HepG2 (cell line): Measurements from ENCODE around the gene CELSR2. TPM values are rescaled to one million over a fixed set of nuclear protein-coding genes. Genes with fewer than 3 reads are reported as not detected.

Experiments used
- ATAC-seq: fragments of 200-7000 bp; cut with Tn5 transposase; 3 replicates; pipeline ENCODE4 v1.9.1; 2020; ENCODE audit warnings: mild to moderate bottlenecking, moderate library complexity
- BruUV-seq: library from RNA; stranded (reverse); fragments of 400-500 nt; replicated peaks from 2 replicates; lab custom pipeline; 2021; lab: Mats Ljungman, UMichigan
- CTCF ChIA-PET: fragments of 300-600 bp; formaldehyde crosslinking; extraction: SDS; loops from one replicate; lab custom pipeline; 2021; ENCODE audit warnings: low total read pairs, inconsistent platforms, low intra/inter-chr PET ratio; lab: Yijun Ruan, JAX
- POLR2A ChIA-PET: fragments of 350-600 bp; sonication (Branson Sonifier 250); formaldehyde crosslinking; loops from one replicate; lab custom pipeline; 2020; ENCODE audit warnings: antibody characterized with exemption, inconsistent platforms; lab: Yijun Ruan, JAX
- DNase-seq: peaks from one replicate; pipeline ENCODE4 v3.0.0-alpha.2; 2015; ENCODE audit warnings: low spot score
- FAIRE-seq: peaks from 3 replicates; lab custom pipeline; 2011; peaks lifted over from hg19 to GRCh38; lab: Jason Lieb, UNC
- H2AFZ ChIP-seq: one replicate; pipeline ENCODE4 v1.6.1; 2011; ENCODE audit warnings: low read length, inconsistent platforms
- H3K27ac ChIP-seq: fragments of 300-600 bp; 3 replicates; pipeline ENCODE4 v1.8.0; 2011; ENCODE audit warnings: mixed run types, mild to moderate bottlenecking, mixed read lengths, low read length, inconsistent platforms; ENCODE audit not compliant: insufficient read depth; ENCODE audit errors: extremely low read length
- H3K27me3 ChIP-seq, 2 experiments: fragments of 200-600 bp in 1 of 2; 2 replicates in 1 of 2; 3 replicates in 1 of 2; pipeline versions ENCODE4 v1.6.0 to v1.8.0; 2011; ENCODE audit warnings: low read length in 2 of 2, mild to moderate bottlenecking in 2 of 2, moderate library complexity in 2 of 2, inconsistent platforms in 1 of 2; ENCODE audit not compliant: insufficient read depth in 2 of 2, control insufficient read depth in 1 of 2
- H3K36me3 ChIP-seq, 2 experiments: fragments of 200-600 bp in 1 of 2; replicated peaks in 1 of 2; 2 replicates in 1 of 2; 3 replicates in 1 of 2; pipeline versions ENCODE4 v1.5.1 to v1.8.0; 2011; ENCODE audit warnings: low read length in 2 of 2, inconsistent platforms in 1 of 2; ENCODE audit not compliant: insufficient read depth in 2 of 2, control insufficient read depth in 1 of 2
- H3K4me1 ChIP-seq: 2 replicates; pipeline ENCODE4 v1.5.1; 2012; ENCODE audit warnings: low read length, inconsistent platforms; ENCODE audit not compliant: insufficient read depth
- H3K4me2 ChIP-seq: 2 replicates; pipeline ENCODE4 v1.6.0; 2011; ENCODE audit warnings: low read depth, low read length, inconsistent platforms
- H3K4me3 ChIP-seq, 3 experiments: fragments of 200-600 bp in 1 of 3; sonication (generic), shearing (Covaris generic) in 1 of 3; replicated peaks in 1 of 3; 2 replicates each; pipeline ENCODE4 v1.5.1; 2011 to 2016; ENCODE audit warnings: low read length in 3 of 3, inconsistent platforms in 2 of 3, low read depth in 2 of 3, mild to moderate bottlenecking in 2 of 3, control low read depth in 1 of 3, mixed read lengths in 1 of 3; ENCODE audit not compliant: insufficient read depth in 1 of 3
- H3K79me2 ChIP-seq: one replicate; pipeline ENCODE4 v1.6.1; 2011; ENCODE audit warnings: low read length, inconsistent platforms; ENCODE audit not compliant: insufficient read depth
- H3K9ac ChIP-seq: 2 replicates; pipeline ENCODE4 v1.6.0; 2011; ENCODE audit warnings: mild to moderate bottlenecking, low read depth, low read length, inconsistent platforms; ENCODE audit not compliant: insufficient read depth
- H3K9me3 ChIP-seq: 2 replicates; pipeline ENCODE4 v1.5.1; 2012; ENCODE audit warnings: mild to moderate bottlenecking, low read length
- H4K20me1 ChIP-seq: 2 replicates; pipeline ENCODE4 v1.6.0; 2011; ENCODE audit warnings: inconsistent platforms, mild to moderate bottlenecking, low read length, moderate library complexity; ENCODE audit not compliant: insufficient read depth
- BRD4 ChIP-seq: sonication (generic); formaldehyde crosslinking; IDR thresholded peaks from 2 replicates; pipeline ENCODE4 v1.4.0; 2020; ENCODE audit warnings: missing genetic modification reagents
- CAMTA2 ChIP-seq: sonication (generic); formaldehyde crosslinking; IDR thresholded peaks from 2 replicates; pipeline ENCODE4 v1.4.0; 2020; ENCODE audit warnings: mild to moderate bottlenecking, missing genetic modification reagents, borderline replicate concordance
- SRF ChIP-seq: IDR thresholded peaks from 2 replicates; pipeline ENCODE4 v1.6.1; 2011; ENCODE audit warnings: mild to moderate bottlenecking, low read depth, low read length, moderate library complexity
- TARDBP ChIP-seq: sonication (generic); formaldehyde crosslinking; IDR thresholded peaks from 2 replicates; pipeline ENCODE4 v1.8.0; 2022; ENCODE audit warnings: mild to moderate bottlenecking, missing genetic modification reagents
- TSC22D2 ChIP-seq: sonication (generic); formaldehyde crosslinking; IDR thresholded peaks from 2 replicates; pipeline ENCODE4 v1.5.1; 2020; ENCODE audit warnings: missing genetic modification reagents, mild to moderate bottlenecking, borderline replicate concordance
- U2AF1 ChIP-seq: fragments of 200-400 bp; formaldehyde crosslinking; optimal IDR thresholded peaks from 2 replicates; pipeline ENCODE3; 2017; ENCODE audit warnings: mild to moderate bottlenecking, low read depth, low read length
- ZNF552 ChIP-seq: sonication (generic); formaldehyde crosslinking; IDR thresholded peaks from 2 replicates; pipeline ENCODE4 v1.9.0; 2022; ENCODE audit warnings: missing genetic modification reagents, mild to moderate bottlenecking, borderline replicate concordance
- ZNF790 ChIP-seq: sonication (generic); formaldehyde crosslinking; IDR thresholded peaks from 2 replicates; pipeline ENCODE4 v1.8.0; 2022; ENCODE audit warnings: missing genetic modification reagents, mild to moderate bottlenecking, borderline replicate concordance
- WGBS: methylation state at CpG from one replicate; pipeline ENCODE4 v1.1.6; 2017; ENCODE audit warnings: low lambda C conversion rate; 5-methylcytosine and 5-hydroxymethylcytosine counted together
- in situ Hi-C: cut with HindIII; loops from 2 replicates; pipeline ENCODE4 v1.10.0; 2017; ENCODE audit warnings: low pct_unique_long_range_greater_than_20kb; ENCODE audit not compliant: extremely low pct_ligation_motif_present
- intact Hi-C: fragments of 100-400 bp; cut with micrococcal nuclease; formaldehyde crosslinking; loops from one replicate; pipeline ENCODE4 v1.10.0; 2022; ENCODE audit not compliant: unreplicated experiment
- polyA plus RNA-seq, 8 experiments: library from polyadenylated mRNA; depleted of rRNA in 3 of 8; stranded (reverse) in 7 of 8; unstranded in 1 of 8; fragments of >200 nt; fragmentation: Illumina TruSeq in 4 of 8; extraction: Trizol in 4 of 8; gene quantifications; 2 replicates each; pipeline versions ENCODE4 v1.2.1 to v1.2.3, GENCODE V29; 2011 to 2016; ENCODE audit warnings: low read depth in 4 of 8, missing spikeins in 1 of 8, mixed read lengths in 1 of 8; ENCODE audit not compliant: insufficient read depth in 1 of 8
- total RNA-seq, 5 experiments: library from RNA; depleted of rRNA; stranded (reverse); fragments of >200 nt; fragmentation: Illumina TruSeq; extraction: Trizol; gene quantifications; 2 replicates each; pipeline ENCODE4 v1.2.3, GENCODE V29; 2016; ENCODE audit warnings: low read depth in 1 of 5
- TF ChIP-seq, protein P1 (sequence below): sonication (generic); formaldehyde crosslinking; IDR thresholded peaks from 2 replicates; pipeline ENCODE4 v1.5.1; 2020; ENCODE audit warnings: mild to moderate bottlenecking, moderate library complexity, missing genetic modification reagents
- TF ChIP-seq, protein P2 (sequence below): sonication (generic); formaldehyde crosslinking; IDR thresholded peaks from 2 replicates; pipeline ENCODE4 v1.5.0; 2020; ENCODE audit warnings: mild to moderate bottlenecking, low read depth, missing genetic modification reagents, borderline replicate concordance
- TF ChIP-seq, protein P3 (sequence below): sonication (generic); formaldehyde crosslinking; IDR thresholded peaks from 2 replicates; pipeline ENCODE4 v1.5.0; 2020; ENCODE audit warnings: missing genetic modification reagents, mild to moderate bottlenecking, borderline replicate concordance

The CELSR2 gene
- total and polyA plus RNA-seq, 2 of the 13 experiments (the other 11 are each of a cell fraction or from before 2014, with no cell fraction given), result 4.0 to 6.6 TPM

GRCh38 chr1:109267743-109268300, 18.5 kb downstream of the CELSR2 start:
- intact Hi-C loops, result no loop called here
- over 99% methylated on average over 12 of the region's 17 CpGs for WGBS

DNA sequence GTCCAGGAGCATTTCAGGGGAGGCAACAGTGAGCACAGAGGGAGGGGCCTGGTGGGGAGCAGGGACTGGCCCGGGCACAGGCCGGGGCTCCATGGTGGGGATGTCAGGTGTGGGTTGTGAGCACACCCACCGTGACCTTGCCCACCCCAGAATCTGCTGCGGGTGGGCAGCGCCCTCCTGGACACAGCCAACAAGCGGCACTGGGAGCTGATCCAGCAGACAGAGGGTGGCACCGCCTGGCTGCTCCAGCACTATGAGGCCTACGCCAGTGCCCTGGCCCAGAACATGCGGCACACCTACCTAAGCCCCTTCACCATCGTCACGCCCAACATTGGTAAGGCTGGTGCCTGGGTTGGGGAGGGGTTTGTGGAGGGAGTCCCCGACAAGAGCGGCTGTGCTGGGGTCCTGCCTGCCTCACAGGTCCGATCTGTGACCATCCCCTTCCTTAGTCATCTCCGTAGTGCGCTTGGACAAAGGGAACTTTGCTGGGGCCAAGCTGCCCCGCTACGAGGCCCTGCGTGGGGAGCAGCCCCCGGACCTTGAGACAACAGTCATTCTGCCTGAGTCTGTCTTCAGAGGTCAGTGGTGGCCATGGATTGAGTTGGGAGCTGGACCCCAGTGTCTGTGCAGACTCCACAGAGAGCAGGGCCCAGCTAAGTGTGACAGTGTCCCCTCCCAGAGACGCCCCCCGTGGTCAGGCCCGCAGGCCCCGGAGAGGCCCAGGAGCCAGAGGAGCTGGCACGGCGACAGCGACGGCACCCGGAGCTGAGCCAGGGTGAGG, 19.3 kb downstream of the CELSR2 start:
- FAIRE-seq, result no peak
- no peak overlapping the region for H3K4me3 ChIP-seq
- H3K27me3 ChIP-seq, result no peaks in the 10 kb centered on the region
- no peak overlapping the region for H3K9ac ChIP-seq
- no peak overlapping the region for H3K4me2 ChIP-seq
- peaks cover 12% of the 10 kb centered on the region for H3K4me1 ChIP-seq
- no TSS peak for BruUV-seq
- H3K27ac ChIP-seq, result no peak overlapping the region
- ChIA-PET CTCF (no interaction called here), POLR2A (no interaction called here)
- intact Hi-C loops (no loop called here), in situ Hi-C loops (loop anchor here (10.0 kb wide), 1 partner anchor 266 kb away; the partner anchor contains the start of gene GPR61)
- H2AFZ ChIP-seq, result no peak overlapping the region
- peaks cover 4 to 8% of the 10 kb centered on the region in 2 experiments; a peak in 3 of 5 replicates for H3K36me3 ChIP-seq
- ATAC-seq, result no peak
- no peak for DNase-seq
- WGBS, result 92% methylated on average over 14 of the region's 29 CpGs
- H4K20me1 ChIP-seq, result no peaks in the 10 kb centered on the region
- H3K9me3 ChIP-seq, result no peaks in the 10 kb centered on the region
- H3K79me2 ChIP-seq, result no peaks in the 10 kb centered on the region
- TF ChIP-seq ZNF790 (CRISPR knock-in tag) (no peak), TARDBP (CRISPR knock-in tag) (no peak), BRD4 (no peak), ZNF552 (no peak), TSC22D2 (CRISPR knock-in tag) (no peak)
- TF ChIP-seq, protein P1, sequence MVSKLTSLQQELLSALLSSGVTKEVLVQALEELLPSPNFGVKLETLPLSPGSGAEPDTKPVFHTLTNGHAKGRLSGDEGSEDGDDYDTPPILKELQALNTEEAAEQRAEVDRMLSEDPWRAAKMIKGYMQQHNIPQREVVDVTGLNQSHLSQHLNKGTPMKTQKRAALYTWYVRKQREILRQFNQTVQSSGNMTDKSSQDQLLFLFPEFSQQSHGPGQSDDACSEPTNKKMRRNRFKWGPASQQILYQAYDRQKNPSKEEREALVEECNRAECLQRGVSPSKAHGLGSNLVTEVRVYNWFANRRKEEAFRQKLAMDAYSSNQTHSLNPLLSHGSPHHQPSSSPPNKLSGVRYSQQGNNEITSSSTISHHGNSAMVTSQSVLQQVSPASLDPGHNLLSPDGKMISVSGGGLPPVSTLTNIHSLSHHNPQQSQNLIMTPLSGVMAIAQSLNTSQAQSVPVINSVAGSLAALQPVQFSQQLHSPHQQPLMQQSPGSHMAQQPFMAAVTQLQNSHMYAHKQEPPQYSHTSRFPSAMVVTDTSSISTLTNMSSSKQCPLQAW (CRISPR knock-in tag), result no peak

More at GRCh38 chr1:109267743-109268300, 18.5 kb downstream of the CELSR2 start:
- Histone ChIP-seq H3K79me2 (no peaks in the 10 kb centered on the region), H3K4me2 (no peak overlapping the region), H3K4me3 (no peak overlapping the region), H3K27me3 (no peaks in the 10 kb centered on the region), H3K9me3 (no peaks in the 10 kb centered on the region), H2AFZ (no peak overlapping the region), H3K27ac (no peak overlapping the region), H3K9ac (no peak overlapping the region), H3K4me1 (peaks cover 6% of the 10 kb centered on the region; the same call in 1 of the 2 replicates), H4K20me1 (no peaks in the 10 kb centered on the region), H3K36me3 (peaks cover 4 to 8% of the 10 kb centered on the region in 2 experiments; a peak in 3 of 5 replicates)
- no TSS peak for BruUV-seq
- ChIA-PET POLR2A (no interaction called here), CTCF (no interaction called here)
- no peak for DNase-seq
- in situ Hi-C loops, result loop anchor here (10.0 kb wide), 1 partner anchor 267 kb away; the partner anchor contains the start of gene GPR61
- no peak for FAIRE-seq
- no peak for TF ChIP-seq CAMTA2 (CRISPR knock-in tag)
- TF ChIP-seq U2AF1, result no peak
- TF ChIP-seq, protein P2, sequence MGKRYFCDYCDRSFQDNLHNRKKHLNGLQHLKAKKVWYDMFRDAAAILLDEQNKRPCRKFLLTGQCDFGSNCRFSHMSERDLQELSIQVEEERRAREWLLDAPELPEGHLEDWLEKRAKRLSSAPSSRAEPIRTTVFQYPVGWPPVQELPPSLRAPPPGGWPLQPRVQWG (CRISPR knock-in tag), result no peak
- no peak for TF ChIP-seq SRF
- TF ChIP-seq, protein P3, sequence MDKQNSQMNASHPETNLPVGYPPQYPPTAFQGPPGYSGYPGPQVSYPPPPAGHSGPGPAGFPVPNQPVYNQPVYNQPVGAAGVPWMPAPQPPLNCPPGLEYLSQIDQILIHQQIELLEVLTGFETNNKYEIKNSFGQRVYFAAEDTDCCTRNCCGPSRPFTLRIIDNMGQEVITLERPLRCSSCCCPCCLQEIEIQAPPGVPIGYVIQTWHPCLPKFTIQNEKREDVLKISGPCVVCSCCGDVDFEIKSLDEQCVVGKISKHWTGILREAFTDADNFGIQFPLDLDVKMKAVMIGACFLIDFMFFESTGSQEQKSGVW, result no peak
- ATAC-seq, result no peak
